ENCODE data around the gene AGBL1.

AGBL1 gene

GRCh38 chr15:86235667-86236066 lies 156.0 kb downstream of the AGBL1 start:
- no peaks in the 10 kb centered on the region for H3K27me3 ChIP-seq (ENCODE audit: insufficient read depth, poor library complexity, severe bottlenecking)
- no peak for TF ChIP-seq SPI1 (IDR thresholded peaks at IDR 0.05; ENCODE audit: borderline replicate concordance, low read depth)
- no peak for TF ChIP-seq GABPA (IDR thresholded peaks at IDR 0.05; ENCODE audit: low read depth)
- TF ChIP-seq POLR2AphosphoS5 (IDR thresholded peaks at IDR 0.05; ENCODE audit: low read depth), result no peak
- TF ChIP-seq, protein P1, sequence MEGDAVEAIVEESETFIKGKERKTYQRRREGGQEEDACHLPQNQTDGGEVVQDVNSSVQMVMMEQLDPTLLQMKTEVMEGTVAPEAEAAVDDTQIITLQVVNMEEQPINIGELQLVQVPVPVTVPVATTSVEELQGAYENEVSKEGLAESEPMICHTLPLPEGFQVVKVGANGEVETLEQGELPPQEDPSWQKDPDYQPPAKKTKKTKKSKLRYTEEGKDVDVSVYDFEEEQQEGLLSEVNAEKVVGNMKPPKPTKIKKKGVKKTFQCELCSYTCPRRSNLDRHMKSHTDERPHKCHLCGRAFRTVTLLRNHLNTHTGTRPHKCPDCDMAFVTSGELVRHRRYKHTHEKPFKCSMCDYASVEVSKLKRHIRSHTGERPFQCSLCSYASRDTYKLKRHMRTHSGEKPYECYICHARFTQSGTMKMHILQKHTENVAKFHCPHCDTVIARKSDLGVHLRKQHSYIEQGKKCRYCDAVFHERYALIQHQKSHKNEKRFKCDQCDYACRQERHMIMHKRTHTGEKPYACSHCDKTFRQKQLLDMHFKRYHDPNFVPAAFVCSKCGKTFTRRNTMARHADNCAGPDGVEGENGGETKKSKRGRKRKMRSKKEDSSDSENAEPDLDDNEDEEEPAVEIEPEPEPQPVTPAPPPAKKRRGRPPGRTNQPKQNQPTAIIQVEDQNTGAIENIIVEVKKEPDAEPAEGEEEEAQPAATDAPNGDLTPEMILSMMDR (IDR thresholded peaks at IDR 0.05; ENCODE audit: insufficient read depth, low read length), result no peak
- TF ChIP-seq, protein P2, sequence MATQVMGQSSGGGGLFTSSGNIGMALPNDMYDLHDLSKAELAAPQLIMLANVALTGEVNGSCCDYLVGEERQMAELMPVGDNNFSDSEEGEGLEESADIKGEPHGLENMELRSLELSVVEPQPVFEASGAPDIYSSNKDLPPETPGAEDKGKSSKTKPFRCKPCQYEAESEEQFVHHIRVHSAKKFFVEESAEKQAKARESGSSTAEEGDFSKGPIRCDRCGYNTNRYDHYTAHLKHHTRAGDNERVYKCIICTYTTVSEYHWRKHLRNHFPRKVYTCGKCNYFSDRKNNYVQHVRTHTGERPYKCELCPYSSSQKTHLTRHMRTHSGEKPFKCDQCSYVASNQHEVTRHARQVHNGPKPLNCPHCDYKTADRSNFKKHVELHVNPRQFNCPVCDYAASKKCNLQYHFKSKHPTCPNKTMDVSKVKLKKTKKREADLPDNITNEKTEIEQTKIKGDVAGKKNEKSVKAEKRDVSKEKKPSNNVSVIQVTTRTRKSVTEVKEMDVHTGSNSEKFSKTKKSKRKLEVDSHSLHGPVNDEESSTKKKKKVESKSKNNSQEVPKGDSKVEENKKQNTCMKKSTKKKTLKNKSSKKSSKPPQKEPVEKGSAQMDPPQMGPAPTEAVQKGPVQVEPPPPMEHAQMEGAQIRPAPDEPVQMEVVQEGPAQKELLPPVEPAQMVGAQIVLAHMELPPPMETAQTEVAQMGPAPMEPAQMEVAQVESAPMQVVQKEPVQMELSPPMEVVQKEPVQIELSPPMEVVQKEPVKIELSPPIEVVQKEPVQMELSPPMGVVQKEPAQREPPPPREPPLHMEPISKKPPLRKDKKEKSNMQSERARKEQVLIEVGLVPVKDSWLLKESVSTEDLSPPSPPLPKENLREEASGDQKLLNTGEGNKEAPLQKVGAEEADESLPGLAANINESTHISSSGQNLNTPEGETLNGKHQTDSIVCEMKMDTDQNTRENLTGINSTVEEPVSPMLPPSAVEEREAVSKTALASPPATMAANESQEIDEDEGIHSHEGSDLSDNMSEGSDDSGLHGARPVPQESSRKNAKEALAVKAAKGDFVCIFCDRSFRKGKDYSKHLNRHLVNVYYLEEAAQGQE (IDR thresholded peaks at IDR 0.05; ENCODE audit: insufficient replicate concordance, low read depth), result no peak
- no peak overlapping the region for H3K27ac ChIP-seq (replicated peaks)
- no peak overlapping the region for H3K4me3 ChIP-seq (replicated peaks; ENCODE audit: insufficient read depth, low read length)
- no peak for DNase-seq (ENCODE audit: low read depth in 1 of 2, low spot score in 1 of 2)

- Histone ChIP-seq H3K4me3 (replicated peaks; ENCODE audit: insufficient read depth, low read length) (no peak overlapping the region), H3K27ac (replicated peaks) (no peak overlapping the region), H3K27me3 (ENCODE audit: insufficient read depth, poor library complexity, severe bottlenecking) (no peaks in the 10 kb centered on the region)
- no peak for DNase-seq (ENCODE audit: low read depth in 1 of 2, low spot score in 1 of 2)
- TF ChIP-seq, protein P2 (IDR thresholded peaks at IDR 0.05; ENCODE audit: insufficient replicate concordance, low read depth), result no peak
- TF ChIP-seq GABPA (IDR thresholded peaks at IDR 0.05; ENCODE audit: low read depth), result no peak
- no peak for TF ChIP-seq SPI1 (IDR thresholded peaks at IDR 0.05; ENCODE audit: borderline replicate concordance, low read depth)
- TF ChIP-seq, protein P1 (IDR thresholded peaks at IDR 0.05; ENCODE audit: insufficient read depth, low read length), result no peak
- no peak for TF ChIP-seq POLR2AphosphoS5 (IDR thresholded peaks at IDR 0.05; ENCODE audit: low read depth)
Observed at GRCh38 chr15:86236356-86237110, 156.9 kb downstream of the AGBL1 start.

DNA sequence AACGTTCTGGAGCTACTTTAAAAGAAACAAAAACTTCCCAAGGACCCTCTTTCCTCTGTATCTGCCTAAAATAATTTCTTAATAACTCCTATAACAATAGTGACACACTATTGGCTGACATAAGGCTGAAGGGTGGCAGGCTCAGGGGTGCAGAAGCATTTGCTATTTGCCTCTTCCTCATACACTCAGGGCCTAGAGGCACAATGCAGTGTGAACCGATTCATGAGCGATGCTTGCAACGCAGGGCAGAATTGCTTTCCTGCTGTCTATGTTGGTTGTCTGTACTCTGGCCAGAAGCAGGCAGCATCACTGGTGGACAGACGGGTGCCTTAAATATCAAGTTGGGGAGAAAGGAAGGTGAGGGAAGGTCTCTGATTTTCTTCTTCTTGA lies 157.4 kb downstream of the AGBL1 start:
- no peak overlapping the region for H3K27ac ChIP-seq (replicated peaks)
- TF ChIP-seq SPI1 (IDR thresholded peaks at IDR 0.05; ENCODE audit: borderline replicate concordance, low read depth) (no peak), GABPA (IDR thresholded peaks at IDR 0.05; ENCODE audit: low read depth) (no peak), POLR2AphosphoS5 (IDR thresholded peaks at IDR 0.05; ENCODE audit: low read depth) (no peak)
- TF ChIP-seq, protein P2 (IDR thresholded peaks at IDR 0.05; ENCODE audit: insufficient replicate concordance, low read depth), result no peak
- TF ChIP-seq, protein P1 (IDR thresholded peaks at IDR 0.05; ENCODE audit: insufficient read depth, low read length), result no peak
- no peaks in the 10 kb centered on the region for H3K27me3 ChIP-seq (ENCODE audit: insufficient read depth, poor library complexity, severe bottlenecking)
- H3K4me3 ChIP-seq (replicated peaks; ENCODE audit: insufficient read depth, low read length), result no peak overlapping the region
- DNase-seq (ENCODE audit: low read depth in 1 of 2, low spot score in 1 of 2), result no peak

All from HL-60 (cell line).